Epithelial cell of esophagus (primary cell): ENCODE measurements around the gene SLC29A4.

Source experiments
- DNase-seq: peaks from one replicate; pipeline ENCODE4 v3.0.0; 2010; ENCODE audit warnings: low read depth
- H3K4me3 ChIP-seq: 2 replicates; pipeline ENCODE4 v1.5.1; 2011; ENCODE audit warnings: mild to moderate bottlenecking, low read length, control low read depth
- CTCF ChIP-seq: IDR thresholded peaks from 2 replicates; pipeline ENCODE4 v1.5.1; 2011; ENCODE audit warnings: low read depth, mild to moderate bottlenecking, low read length, control low read depth, inconsistent platforms; ENCODE audit not compliant: insufficient read depth; ENCODE audit errors: missing control alignments

Gene SLC29A4

DNA sequence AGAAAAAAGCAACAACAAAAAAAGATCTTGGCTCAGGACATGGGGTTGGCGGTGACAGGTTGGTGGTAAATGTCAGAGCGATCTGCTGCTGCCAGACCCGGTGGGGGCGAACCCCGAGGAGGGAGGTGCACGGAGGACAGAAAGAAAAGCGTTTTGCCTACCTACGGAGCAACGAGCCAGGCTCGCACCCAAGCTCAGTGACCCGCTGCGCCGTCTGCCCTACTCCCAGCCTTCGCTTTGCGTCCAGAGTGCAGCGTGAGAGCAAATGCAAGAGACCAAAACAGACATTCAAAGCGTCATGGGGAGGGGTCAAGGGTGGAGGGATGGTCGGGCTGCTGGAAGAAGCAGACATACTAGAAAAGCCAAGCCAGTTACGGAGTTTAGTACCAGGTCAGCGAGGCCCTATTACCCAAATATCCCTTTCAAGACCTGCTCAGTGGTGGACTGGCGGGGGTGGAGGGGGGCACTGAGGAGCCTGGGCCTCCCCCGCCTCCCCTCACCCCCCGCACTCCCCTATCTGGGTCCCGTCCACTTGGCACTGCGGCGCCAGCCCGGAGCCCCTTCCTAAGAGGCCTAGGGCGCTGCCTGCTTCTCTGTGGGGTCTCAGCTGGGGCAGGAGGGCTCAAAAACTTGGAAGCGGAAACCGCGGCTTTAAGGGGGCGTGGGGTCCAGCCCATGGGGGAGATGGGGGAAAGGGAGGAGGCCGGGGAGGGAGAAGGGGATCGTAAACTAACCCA, 66.9 kb downstream of the SLC29A4 start:
- no peak for TF ChIP-seq CTCF
- no peak for DNase-seq

DNA sequence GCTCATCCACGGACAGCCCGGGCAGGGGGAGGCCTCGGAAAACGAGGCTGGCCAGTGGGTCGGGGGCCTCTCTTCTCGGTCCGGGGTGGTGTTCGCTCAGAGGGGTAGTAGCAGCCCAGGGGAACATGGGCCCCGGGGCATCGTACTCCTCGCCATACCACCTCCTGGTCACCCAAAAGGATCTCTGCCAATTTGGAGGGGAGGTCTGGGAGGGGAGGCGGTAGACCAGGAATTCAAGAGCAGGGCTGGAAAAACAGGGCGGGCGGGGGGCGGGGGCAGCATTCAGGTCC, 67.4 kb downstream of the SLC29A4 start:
- no peak overlapping the region for H3K4me3 ChIP-seq
- DNase-seq: no peak
- no peak for TF ChIP-seq CTCF

More for the DNA sequence above, 66.9 kb downstream of the SLC29A4 start:
- no peak overlapping the region for H3K4me3 ChIP-seq

DNA sequence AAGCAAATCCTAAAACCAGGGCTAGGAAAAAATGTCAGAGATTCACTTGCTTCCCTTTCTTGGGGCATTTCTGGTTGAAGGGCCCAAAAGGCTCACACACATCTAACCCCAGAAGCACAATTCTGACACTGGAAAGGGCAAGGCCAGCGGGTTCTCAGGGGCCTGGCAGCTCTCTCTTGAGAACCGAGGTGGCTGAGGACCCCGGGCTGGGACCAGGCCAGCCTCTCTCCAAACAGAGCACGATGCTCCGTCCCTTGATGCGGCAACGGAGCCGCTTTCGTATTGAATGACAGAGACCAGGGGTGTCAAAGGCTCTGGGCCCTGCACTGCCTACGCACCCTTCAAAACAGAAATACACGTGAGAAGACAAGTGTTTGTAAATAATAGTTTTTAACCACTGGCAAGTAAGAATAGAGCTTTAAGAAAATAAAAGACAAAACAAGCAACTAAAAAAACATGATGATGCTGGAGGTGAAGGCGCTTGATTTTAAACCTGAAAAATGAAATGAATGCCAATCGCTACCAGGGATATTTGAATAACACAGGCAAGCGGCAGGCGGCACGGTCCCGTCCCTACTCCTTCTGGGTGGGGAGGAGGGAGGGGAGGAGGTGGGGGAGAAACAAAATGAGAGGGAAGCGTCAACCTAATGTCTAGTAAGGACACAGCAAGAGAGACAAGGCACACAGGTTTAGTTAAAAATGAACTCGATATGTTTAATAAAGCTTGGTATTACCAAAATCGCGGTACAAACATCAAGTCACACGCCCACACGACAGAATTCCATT, 68.0 kb downstream of the SLC29A4 start:
- no peak overlapping the region for H3K4me3 ChIP-seq
- no peak for TF ChIP-seq CTCF
- no peak for DNase-seq

- DNase-seq: no peak
- no peak for TF ChIP-seq CTCF
- H3K4me3 ChIP-seq: no peak overlapping the region
These were observed 68.9 kb downstream of the SLC29A4 start for GRCh38 chr7:5351507-5352265.

DNA sequence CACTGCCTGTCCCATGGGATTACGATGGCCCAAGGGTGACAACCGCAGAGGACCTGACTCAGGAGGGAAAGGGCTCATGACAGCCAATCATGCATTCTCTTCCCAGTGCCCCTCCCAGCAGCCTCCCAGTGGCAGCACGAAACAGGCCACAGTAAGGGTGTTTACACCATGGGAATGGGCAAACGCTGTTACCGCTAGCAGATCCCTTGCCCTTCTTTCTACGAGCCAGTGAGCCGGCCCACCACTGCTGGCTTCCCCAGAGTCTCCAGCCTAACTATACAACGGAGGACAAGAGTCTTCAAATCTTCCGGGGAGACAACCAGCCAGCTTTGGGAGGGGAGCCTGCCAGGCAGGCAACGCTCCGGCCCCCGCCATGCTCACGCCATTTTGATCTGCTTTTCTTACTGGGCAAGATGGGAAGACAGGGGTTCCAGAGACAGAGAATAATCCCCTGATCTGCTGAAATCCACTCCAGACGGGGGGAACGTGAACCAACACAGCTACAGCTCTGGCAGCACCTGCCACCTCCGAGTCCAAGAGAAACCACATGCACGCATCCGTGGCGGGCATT, 69.8 kb downstream of the SLC29A4 start:
- DNase-seq: no peak
- no peak overlapping the region for H3K4me3 ChIP-seq
- TF ChIP-seq CTCF: no peak

- no peak overlapping the region for H3K4me3 ChIP-seq
- TF ChIP-seq CTCF: no peak
- peak; percentile 58 for DNase-seq
These were observed 71.9 kb downstream of the SLC29A4 start for GRCh38 chr7:5354460-5355232.
